PC-3 (cell line): ENCODE results near the gene INPP5D. TPM values are rescaled to one million over a fixed set of nuclear protein-coding genes. Genes with fewer than 3 reads are reported as not detected.

Experiments used
- ATAC-seq: fragments of 200-7000 bp; cut with Tn5 transposase; 2 replicates; pipeline ENCODE4 v1.9.1; 2020; ENCODE audit warnings: mild to moderate bottlenecking, moderate library complexity
- BruUV-seq: library from RNA; stranded (reverse); fragments of 400-500 nt; replicated peaks from 2 replicates; lab custom pipeline; 2021; lab: Mats Ljungman, UMichigan
- CTCF ChIA-PET: fragments of 300-600 bp; sonication (Branson Sonifier 250); formaldehyde crosslinking; loops from one replicate; lab custom pipeline; 2022; ENCODE audit warnings: antibody characterized with exemption; lab: Charles Lee
- POLR2A ChIA-PET: fragments of 300-600 bp; sonication (Branson Sonifier 250); formaldehyde crosslinking; loops from one replicate; lab custom pipeline; 2022; ENCODE audit warnings: antibody characterized with exemption; ENCODE audit not compliant: unreplicated experiment; lab: Charles Lee
- DNase-seq: peaks from one replicate; pipeline ENCODE4 v3.0.0-alpha.2; 2015
- H2AFZ ChIP-seq: fragments of 300-600 bp; sonication (generic); 2 replicates; pipeline ENCODE4 v1.6.0; 2016; ENCODE audit warnings: antibody characterized with exemption, low read length
- H3F3A ChIP-seq: fragments of 300-600 bp; sonication (generic); one replicate; pipeline ENCODE4 v1.6.0; 2017; ENCODE audit warnings: antibody characterized with exemption, low read length, control low read depth, mild to moderate bottlenecking; ENCODE audit not compliant: unreplicated experiment
- H3K27ac ChIP-seq: fragments of 300-600 bp; sonication (generic); 2 replicates; pipeline ENCODE4 v1.5.1; 2016; ENCODE audit warnings: mild to moderate bottlenecking, low read length
- H3K27me3 ChIP-seq: fragments of 300-600 bp; sonication (generic); 2 replicates; pipeline ENCODE4 v1.6.1; 2016; ENCODE audit warnings: low read length, mixed read lengths
- H3K36me3 ChIP-seq: fragments of 300-600 bp; sonication (generic); 2 replicates; pipeline ENCODE4 v1.6.1; 2016; ENCODE audit warnings: low read depth, mixed run types, low read length, mixed read lengths
- H3K4me1 ChIP-seq: fragments of 300-600 bp; sonication (generic); 2 replicates; pipeline ENCODE4 v1.5.1; 2016; ENCODE audit warnings: low read length; ENCODE audit not compliant: insufficient read depth
- H3K4me2 ChIP-seq: fragments of 300-600 bp; sonication (generic); 2 replicates; pipeline ENCODE4 v1.6.0; 2016; ENCODE audit warnings: low read length
- H3K4me3 ChIP-seq: fragments of 300-600 bp; sonication (generic); 2 replicates; pipeline ENCODE4 v1.5.1; 2016; ENCODE audit warnings: mild to moderate bottlenecking, low read length, mixed read lengths
- H3K79me2 ChIP-seq: fragments of 300-600 bp; sonication (generic); 2 replicates; pipeline ENCODE4 v1.6.1; 2017; ENCODE audit warnings: low read length, mixed read lengths
- H3K9ac ChIP-seq: fragments of 300-600 bp; sonication (generic); 2 replicates; pipeline ENCODE4 v1.6.0; 2016; ENCODE audit warnings: mild to moderate bottlenecking, low read length
- H3K9me2 ChIP-seq: fragments of 300-600 bp; sonication (generic); replicated peaks from 2 replicates; pipeline ENCODE4 v1.6.1; 2016; ENCODE audit warnings: mixed run types, low read length, mixed read lengths
- H3K9me3 ChIP-seq: fragments of 300-600 bp; sonication (generic); 2 replicates; pipeline ENCODE4 v1.6.1; 2016; ENCODE audit warnings: low read length, mixed read lengths
- H4K20me1 ChIP-seq: fragments of 300-600 bp; sonication (generic); 2 replicates; pipeline ENCODE4 v1.6.1; 2016; ENCODE audit warnings: low read length, mixed read lengths
- EZH2 ChIP-seq: fragments of 300-600 bp; sonication (generic); IDR thresholded peaks from one replicate; pipeline ENCODE4 v1.6.1; 2017; ENCODE audit warnings: antibody characterized with exemption, mild to moderate bottlenecking, low read length; ENCODE audit not compliant: unreplicated experiment
- EZH2phosphoT487 ChIP-seq: fragments of 300-600 bp; sonication (generic); IDR thresholded peaks from 2 replicates; pipeline ENCODE4 v1.6.1; 2018; ENCODE audit warnings: mild to moderate bottlenecking, antibody characterized with exemption, low read length, borderline replicate concordance
- intact Hi-C: fragments of 100-400 bp; cut with micrococcal nuclease; formaldehyde crosslinking; loops from 2 replicates; pipeline ENCODE4 v1.9.0; 2023
- total RNA-seq: library from RNA; depleted of rRNA; stranded (reverse); fragments of >200 nt; gene quantifications from 2 replicates; pipeline ENCODE4 v1.2.3, GENCODE V29; 2014
- TF ChIP-seq, protein P1 (sequence below): fragments of 300-600 bp; sonication (generic); conservative IDR thresholded peaks from 2 replicates; pipeline ENCODE4 v1.5.1; 2017; ENCODE audit warnings: antibody characterized with exemption, low read depth, mild to moderate bottlenecking, low read length

The INPP5D gene
- total RNA-seq, 1 experiment from 2014 or later = 0.26 TPM

GRCh38 chr2:233115121-233115520 is 55.0 kb downstream of the INPP5D start:
- no peak overlapping the region for H3K4me3 ChIP-seq

DNA sequence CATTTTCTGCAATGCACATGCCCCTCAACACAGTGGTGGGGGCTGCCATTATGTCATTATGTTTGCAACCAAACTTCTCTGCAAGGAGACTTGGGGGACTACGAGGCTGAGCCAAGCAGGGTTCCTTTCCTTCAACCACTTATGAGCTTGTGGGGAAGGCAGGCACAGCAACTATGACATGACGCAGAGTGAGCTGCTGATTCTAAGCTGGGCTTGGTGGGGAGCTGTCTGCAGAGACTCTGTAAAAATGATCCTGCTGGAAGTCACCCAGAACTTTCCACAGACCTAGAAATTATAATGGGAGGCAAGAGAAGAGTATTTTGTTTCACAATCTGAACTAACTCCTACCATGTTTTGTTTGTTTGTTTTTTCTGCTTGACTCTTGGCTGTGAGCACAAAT is 55.6 kb downstream of the INPP5D start:
- H3K36me3 ChIP-seq = no peaks in the 10 kb centered on the region
- H3K27ac ChIP-seq = no peak overlapping the region
- ChIA-PET CTCF (no interaction called here), POLR2A (no interaction called here)
- H3K4me1 ChIP-seq = 0 out of 2 replicates have a peak, but pooled peaks cover 4% of the 10 kb centered on the region
- intact Hi-C loops = no loop called here
- no peaks in the 10 kb centered on the region for H3K27me3 ChIP-seq
- ATAC-seq (no peak), DNase-seq (no peak)
- H3F3A ChIP-seq = no peaks in the 10 kb centered on the region
- no peaks in the 10 kb centered on the region for H3K79me2 ChIP-seq
- H2AFZ ChIP-seq = no peak overlapping the region
- H3K4me3 ChIP-seq = no peak overlapping the region
- BruUV-seq = no TSS peak
- no peaks in the 10 kb centered on the region for H4K20me1 ChIP-seq
- H3K4me2 ChIP-seq = no peak overlapping the region
- H3K9me3 ChIP-seq = no peaks in the 10 kb centered on the region
- no peak overlapping the region for H3K9ac ChIP-seq
- no peaks in the 10 kb centered on the region for H3K9me2 ChIP-seq
- TF ChIP-seq, protein P1, sequence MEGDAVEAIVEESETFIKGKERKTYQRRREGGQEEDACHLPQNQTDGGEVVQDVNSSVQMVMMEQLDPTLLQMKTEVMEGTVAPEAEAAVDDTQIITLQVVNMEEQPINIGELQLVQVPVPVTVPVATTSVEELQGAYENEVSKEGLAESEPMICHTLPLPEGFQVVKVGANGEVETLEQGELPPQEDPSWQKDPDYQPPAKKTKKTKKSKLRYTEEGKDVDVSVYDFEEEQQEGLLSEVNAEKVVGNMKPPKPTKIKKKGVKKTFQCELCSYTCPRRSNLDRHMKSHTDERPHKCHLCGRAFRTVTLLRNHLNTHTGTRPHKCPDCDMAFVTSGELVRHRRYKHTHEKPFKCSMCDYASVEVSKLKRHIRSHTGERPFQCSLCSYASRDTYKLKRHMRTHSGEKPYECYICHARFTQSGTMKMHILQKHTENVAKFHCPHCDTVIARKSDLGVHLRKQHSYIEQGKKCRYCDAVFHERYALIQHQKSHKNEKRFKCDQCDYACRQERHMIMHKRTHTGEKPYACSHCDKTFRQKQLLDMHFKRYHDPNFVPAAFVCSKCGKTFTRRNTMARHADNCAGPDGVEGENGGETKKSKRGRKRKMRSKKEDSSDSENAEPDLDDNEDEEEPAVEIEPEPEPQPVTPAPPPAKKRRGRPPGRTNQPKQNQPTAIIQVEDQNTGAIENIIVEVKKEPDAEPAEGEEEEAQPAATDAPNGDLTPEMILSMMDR = no peak
- no peak for TF ChIP-seq EZH2
- TF ChIP-seq EZH2phosphoT487 = no peak

More at GRCh38 chr2:233115121-233115520, 55.0 kb downstream of the INPP5D start:
- no peaks in the 10 kb centered on the region for H3K79me2 ChIP-seq
- H3K4me2 ChIP-seq = no peak overlapping the region
- ATAC-seq = no peak
- ChIA-PET POLR2A (no interaction called here), CTCF (no interaction called here)
- no peaks in the 10 kb centered on the region for H4K20me1 ChIP-seq
- no peak overlapping the region for H3K27ac ChIP-seq
- H3K9ac ChIP-seq = no peak overlapping the region
- TF ChIP-seq EZH2phosphoT487 = no peak
- TF ChIP-seq EZH2 = no peak
- TF ChIP-seq, protein P1 = no peak
- H3K27me3 ChIP-seq = no peaks in the 10 kb centered on the region
- no peak for DNase-seq
- H3K9me2 ChIP-seq = no peaks in the 10 kb centered on the region
- no peaks in the 10 kb centered on the region for H3K9me3 ChIP-seq
- intact Hi-C loops = no loop called here
- BruUV-seq = no TSS peak
- no peaks in the 10 kb centered on the region for H3F3A ChIP-seq
- H3K36me3 ChIP-seq = no peaks in the 10 kb centered on the region
- no peak overlapping the region for H2AFZ ChIP-seq
- no peaks in the 10 kb centered on the region for H3K4me1 ChIP-seq

DNA sequence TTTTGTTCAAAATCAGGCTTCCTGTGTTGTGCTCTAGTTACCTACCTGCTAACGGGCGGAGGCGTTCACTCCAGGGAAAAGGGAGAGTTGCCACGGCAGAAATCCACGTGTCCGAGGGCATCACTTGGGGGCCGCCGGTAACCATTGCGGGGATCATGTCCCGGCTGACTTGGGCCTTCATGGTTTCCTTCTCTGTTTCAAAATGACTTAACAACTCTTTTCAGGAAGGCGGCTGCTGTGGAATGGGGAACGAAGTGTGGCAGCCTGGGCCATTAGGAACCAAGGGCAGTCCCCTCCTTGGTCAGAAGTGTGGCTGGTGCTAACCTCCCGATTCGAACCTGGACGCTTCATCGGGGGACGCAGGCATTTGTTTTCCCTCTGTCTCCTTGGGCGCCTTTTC is 56.8 kb downstream of the INPP5D start:
- Histone ChIP-seq H3K9ac (no peak overlapping the region), H2AFZ (no peak overlapping the region), H3K4me1 (0 out of 2 replicates have a peak, but pooled peaks cover 4% of the 10 kb centered on the region), H3K4me2 (no peak overlapping the region), H3K27ac (no peak overlapping the region), H4K20me1 (no peaks in the 10 kb centered on the region), H3K27me3 (no peaks in the 10 kb centered on the region), H3K36me3 (no peaks in the 10 kb centered on the region), H3K4me3 (no peak overlapping the region), H3K9me3 (no peaks in the 10 kb centered on the region), H3F3A (no peaks in the 10 kb centered on the region), H3K9me2 (no peaks in the 10 kb centered on the region), H3K79me2 (no peaks in the 10 kb centered on the region)
- DNase-seq (no peak), ATAC-seq (no peak)
- TF ChIP-seq, protein P1 = no peak
- TF ChIP-seq EZH2phosphoT487 = no peak
- ChIA-PET POLR2A (no interaction called here), CTCF (no interaction called here)
- intact Hi-C loops = no loop called here
- no TSS peak for BruUV-seq
